Measurements from ENCODE around the gene ERC2.
A peak's percentile ranks its signal among the peaks of the same experiment; 100 is the strongest.

Gene ERC2

GRCh38 chr3:56339244-56339643 lies 129.0 kb downstream of the ERC2 start:
- no peak for DNase-seq
- TF ChIP-seq, protein P1, sequence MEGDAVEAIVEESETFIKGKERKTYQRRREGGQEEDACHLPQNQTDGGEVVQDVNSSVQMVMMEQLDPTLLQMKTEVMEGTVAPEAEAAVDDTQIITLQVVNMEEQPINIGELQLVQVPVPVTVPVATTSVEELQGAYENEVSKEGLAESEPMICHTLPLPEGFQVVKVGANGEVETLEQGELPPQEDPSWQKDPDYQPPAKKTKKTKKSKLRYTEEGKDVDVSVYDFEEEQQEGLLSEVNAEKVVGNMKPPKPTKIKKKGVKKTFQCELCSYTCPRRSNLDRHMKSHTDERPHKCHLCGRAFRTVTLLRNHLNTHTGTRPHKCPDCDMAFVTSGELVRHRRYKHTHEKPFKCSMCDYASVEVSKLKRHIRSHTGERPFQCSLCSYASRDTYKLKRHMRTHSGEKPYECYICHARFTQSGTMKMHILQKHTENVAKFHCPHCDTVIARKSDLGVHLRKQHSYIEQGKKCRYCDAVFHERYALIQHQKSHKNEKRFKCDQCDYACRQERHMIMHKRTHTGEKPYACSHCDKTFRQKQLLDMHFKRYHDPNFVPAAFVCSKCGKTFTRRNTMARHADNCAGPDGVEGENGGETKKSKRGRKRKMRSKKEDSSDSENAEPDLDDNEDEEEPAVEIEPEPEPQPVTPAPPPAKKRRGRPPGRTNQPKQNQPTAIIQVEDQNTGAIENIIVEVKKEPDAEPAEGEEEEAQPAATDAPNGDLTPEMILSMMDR (IDR thresholded peaks at IDR 0.05; ENCODE audit: low read depth, low read length) = no peak

GRCh38 chr3:56336023-56336422 lies 132.2 kb downstream of the ERC2 start:
- DNase-seq = no peak
- Histone ChIP-seq H3K36me3 (no peaks in the 10 kb centered on the region), H3K27me3 (ENCODE audit: insufficient read depth, low read depth, severe bottlenecking) (no peaks in the 10 kb centered on the region), H3K27ac (no peak overlapping the region), H3K9me3 (ENCODE audit: severe bottlenecking) (no peaks in the 10 kb centered on the region), H3K4me3 (ENCODE audit: low read depth, low read length) (no peak overlapping the region)
- TF ChIP-seq, protein P1 (IDR thresholded peaks at IDR 0.05; ENCODE audit: low read depth, low read length) = no peak

More at GRCh38 chr3:56339244-56339643, 129.0 kb downstream of the ERC2 start:
- Histone ChIP-seq H3K4me3 (ENCODE audit: low read depth, low read length) (no peak overlapping the region), H3K27ac (no peak overlapping the region), H3K27me3 (ENCODE audit: insufficient read depth, low read depth, severe bottlenecking) (no peaks in the 10 kb centered on the region), H3K36me3 (no peaks in the 10 kb centered on the region), H3K9me3 (ENCODE audit: severe bottlenecking) (no peaks in the 10 kb centered on the region)

DNA sequence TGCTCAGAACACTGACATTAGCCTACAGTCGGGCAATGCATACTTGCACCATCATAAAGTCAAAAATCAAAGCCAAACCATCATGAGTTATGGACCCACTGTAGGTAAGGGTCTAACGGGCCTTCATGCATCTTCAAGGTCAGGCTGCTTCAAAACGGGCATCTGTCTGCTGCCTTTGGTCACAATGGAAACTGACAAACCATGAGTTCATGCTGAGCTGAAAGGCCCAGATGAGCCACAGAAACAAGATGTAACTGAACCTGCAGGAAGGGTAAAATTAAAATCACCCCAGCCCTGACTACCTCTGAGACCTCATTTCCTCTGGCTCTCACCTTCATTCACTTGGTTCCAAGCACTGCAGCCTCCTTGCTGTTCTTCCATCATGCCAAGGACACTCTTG lies 143.8 kb downstream of the ERC2 start:
- H3K36me3 ChIP-seq = no peaks in the 10 kb centered on the region
- DNase-seq = no peak
- no peak overlapping the region for H3K27ac ChIP-seq
- TF ChIP-seq, protein P1 (IDR thresholded peaks at IDR 0.05; ENCODE audit: low read depth, low read length) = no peak
- no peaks in the 10 kb centered on the region for H3K9me3 ChIP-seq (ENCODE audit: severe bottlenecking)
- no peak overlapping the region for H3K4me3 ChIP-seq (ENCODE audit: low read depth, low read length)
- no peaks in the 10 kb centered on the region for H3K27me3 ChIP-seq (ENCODE audit: insufficient read depth, low read depth, severe bottlenecking)

GRCh38 chr3:56323986-56324420 lies 144.3 kb downstream of the ERC2 start:
- Histone ChIP-seq H3K4me3 (ENCODE audit: low read depth, low read length) (no peak overlapping the region), H3K27ac (no peak overlapping the region), H3K36me3 (no peaks in the 10 kb centered on the region), H3K9me3 (ENCODE audit: severe bottlenecking) (no peaks in the 10 kb centered on the region), H3K27me3 (ENCODE audit: insufficient read depth, low read depth, severe bottlenecking) (no peaks in the 10 kb centered on the region)
- DNase-seq = peak; percentile 23
- TF ChIP-seq, protein P1 (IDR thresholded peaks at IDR 0.05; ENCODE audit: low read depth, low read length) = no peak

GRCh38 chr3:56322862-56323261 lies 145.4 kb downstream of the ERC2 start:
- H3K27ac ChIP-seq = no peak overlapping the region
- TF ChIP-seq, protein P1 (IDR thresholded peaks at IDR 0.05; ENCODE audit: low read depth, low read length) = no peak
- DNase-seq = no peak
- H3K9me3 ChIP-seq (ENCODE audit: severe bottlenecking) = no peaks in the 10 kb centered on the region
- H3K36me3 ChIP-seq = no peaks in the 10 kb centered on the region
- H3K27me3 ChIP-seq (ENCODE audit: insufficient read depth, low read depth, severe bottlenecking) = no peaks in the 10 kb centered on the region
- no peak overlapping the region for H3K4me3 ChIP-seq (ENCODE audit: low read depth, low read length)

GRCh38 chr3:56321892-56322291 lies 146.4 kb downstream of the ERC2 start:
- H3K27ac ChIP-seq = no peak overlapping the region
- no peaks in the 10 kb centered on the region for H3K9me3 ChIP-seq (ENCODE audit: severe bottlenecking)
- DNase-seq = no peak
- H3K4me3 ChIP-seq (ENCODE audit: low read depth, low read length) = no peak overlapping the region
- no peaks in the 10 kb centered on the region for H3K36me3 ChIP-seq
- TF ChIP-seq, protein P1 (IDR thresholded peaks at IDR 0.05; ENCODE audit: low read depth, low read length) = no peak
- no peaks in the 10 kb centered on the region for H3K27me3 ChIP-seq (ENCODE audit: insufficient read depth, low read depth, severe bottlenecking)

Measured in WERI-Rb-1 (cell line).